Psoas muscle (tissue), 8 donors: ENCODE data around the gene PSMD14. TPM values are rescaled to one million over a fixed set of nuclear protein-coding genes. Genes with fewer than 3 reads are reported as not detected.

Experiments
- ATAC-seq, 4 donors: fragments of 200-7000 bp; cut with Tn5 transposase; one replicate each; pipeline ENCODE4 v1.9.1; 2020; ENCODE audit warnings: moderate library complexity in 3 of 4, mild to moderate bottlenecking in 2 of 4
- DNase-seq, 2 donors: peaks; one replicate each; pipeline ENCODE4 v3.0.0-alpha.2; 2020
- H3K27ac ChIP-seq: fragments of 200-600 bp; one replicate; pipeline ENCODE4 v1.8.0; 2022
- H3K27me3 ChIP-seq, 3 donors: fragments of 200-600 bp in 1 of 3; one replicate each; pipeline versions ENCODE4 v1.6.1 to v1.8.0; 2013 to 2022; ENCODE audit warnings: low read length in 2 of 3, mild to moderate bottlenecking in 2 of 3, moderate library complexity in 1 of 3; ENCODE audit not compliant: insufficient read depth in 3 of 3
- H3K36me3 ChIP-seq, 2 donors: fragments of 200-600 bp in 1 of 2; one replicate each; pipeline versions ENCODE4 v1.6.1 to v1.8.0; 2013 to 2022; ENCODE audit warnings: low read depth in 1 of 2, mild to moderate bottlenecking in 1 of 2, moderate library complexity in 1 of 2; ENCODE audit not compliant: insufficient read depth in 1 of 2
- H3K4me1 ChIP-seq: fragments of 200-600 bp; one replicate; pipeline ENCODE4 v1.8.0; 2022
- H3K4me3 ChIP-seq: fragments of 200-600 bp; one replicate; pipeline ENCODE4 v1.8.0; 2022; ENCODE audit warnings: mild to moderate bottlenecking
- H3K9me3 ChIP-seq: fragments of 200-600 bp; one replicate; pipeline ENCODE4 v1.8.0; 2022
- CTCF ChIP-seq: fragments of 200-600 bp; IDR thresholded peaks from one replicate; pipeline ENCODE4 v1.8.0; 2022; ENCODE audit warnings: antibody characterized with exemption
- intact Hi-C, 2 donors: fragments of 100-400 bp; cut with DNase I; formaldehyde crosslinking; loops; one replicate each; pipeline versions ENCODE4 v1.11.0 to v1.14.2; 2022
- polyA plus RNA-seq, 3 donors: library from polyadenylated mRNA; stranded (reverse); fragments of 200-250 nt; gene quantifications; one replicate each; pipeline ENCODE4 v1.2.3, GENCODE V29; 2013
- total RNA-seq, 4 donors: library from RNA; stranded (reverse); fragmentation: NEBNext Ultra II Directional in 2 of 4; extraction: Animal tissue kit (Norgen Biotek cat#: 25700) in 2 of 4; gene quantifications; one replicate each; pipeline versions ENCODE4 v1.2.1 to v1.2.4, GENCODE V29; 2021 to 2023
- donor health status: healthy with polysubstance abuse.
- donor health status: DM: no; HTN: no; CAD: no; lungs with moderate emphysema.
- donor health status: Bipolar disorder and iron deficiency.
- donor health status: healthy.
- donor health status: DM: yes; HTN: yes; CAD: no.
- donor health status: DM: no; HTN: no; CAD: no.
- donor health status: DM: no; HTN: no; CAD: no.
- donor health status: DM: yes; HTN: yes; CAD: no.

PSMD14 gene
- total and polyA plus RNA-seq, 7 donors: 51.2 to 372 (median 109) TPM

- Histone ChIP-seq H3K27ac (no peak overlapping the region), H3K27me3 (no peaks in the 10 kb centered on the region), H3K9me3 (no peaks in the 10 kb centered on the region), H3K36me3 (no peaks in the 10 kb centered on the region), H3K4me3 (no peak overlapping the region), H3K4me1 (no peaks in the 10 kb centered on the region)
- DNase-seq (no peak), ATAC-seq (no peak)
- no peak for TF ChIP-seq CTCF
- intact Hi-C loops: no loop called here
Observed at GRCh38 chr2:161448431-161448830, 140.2 kb downstream of the PSMD14 start.

Other genes starting within 250 kb of the PSMD14 start
- 10 to 100 TPM; 39.6 to 62.8 (median 53.3) TPM for gene TANK, start 148.0 kb upstream of the PSMD14 start, total RNA-seq
- 10 to 100 TPM; 40.6 to 75.7 (median 66.7) TPM for gene TANK, start 148.0 kb upstream of the PSMD14 start, polyA plus RNA-seq
- gene TBR1, start 107.9 kb downstream of the PSMD14 start, total RNA-seq: not detected
- gene TBR1, start 107.9 kb downstream of the PSMD14 start, polyA plus RNA-seq: under 1 TPM in 2 of 3 donors, not detected in 1; 0.01 to 0.12 TPM